Putamen (tissue), 1 donor: ENCODE results near the gene UCP3.

Source experiments
- DNase-seq: peaks from one replicate; pipeline ENCODE4 v3.0.0-alpha.2; 2016; ENCODE audit warnings: low spot score

The UCP3 gene

DNA sequence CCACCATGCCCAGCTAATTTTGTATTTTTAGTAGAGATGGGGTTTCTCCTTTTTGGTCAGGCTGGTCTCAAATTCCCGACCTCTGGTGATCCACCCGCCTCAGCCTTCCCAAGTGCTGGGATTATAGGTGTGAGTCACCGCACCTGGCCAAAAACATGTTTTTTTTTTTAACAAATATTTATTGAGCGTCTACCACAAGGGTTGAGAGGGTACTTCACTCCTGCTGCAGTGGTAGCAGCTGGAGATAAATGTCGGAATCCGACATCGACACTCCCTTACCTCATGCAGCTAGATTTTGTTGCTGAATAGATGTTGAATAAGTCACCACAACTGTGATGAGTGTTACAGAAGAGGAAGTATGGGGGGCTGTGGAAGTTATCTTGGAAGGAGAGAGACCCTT is 57.1 kb downstream of the UCP3 start:
- no peak for DNase-seq

DNA sequence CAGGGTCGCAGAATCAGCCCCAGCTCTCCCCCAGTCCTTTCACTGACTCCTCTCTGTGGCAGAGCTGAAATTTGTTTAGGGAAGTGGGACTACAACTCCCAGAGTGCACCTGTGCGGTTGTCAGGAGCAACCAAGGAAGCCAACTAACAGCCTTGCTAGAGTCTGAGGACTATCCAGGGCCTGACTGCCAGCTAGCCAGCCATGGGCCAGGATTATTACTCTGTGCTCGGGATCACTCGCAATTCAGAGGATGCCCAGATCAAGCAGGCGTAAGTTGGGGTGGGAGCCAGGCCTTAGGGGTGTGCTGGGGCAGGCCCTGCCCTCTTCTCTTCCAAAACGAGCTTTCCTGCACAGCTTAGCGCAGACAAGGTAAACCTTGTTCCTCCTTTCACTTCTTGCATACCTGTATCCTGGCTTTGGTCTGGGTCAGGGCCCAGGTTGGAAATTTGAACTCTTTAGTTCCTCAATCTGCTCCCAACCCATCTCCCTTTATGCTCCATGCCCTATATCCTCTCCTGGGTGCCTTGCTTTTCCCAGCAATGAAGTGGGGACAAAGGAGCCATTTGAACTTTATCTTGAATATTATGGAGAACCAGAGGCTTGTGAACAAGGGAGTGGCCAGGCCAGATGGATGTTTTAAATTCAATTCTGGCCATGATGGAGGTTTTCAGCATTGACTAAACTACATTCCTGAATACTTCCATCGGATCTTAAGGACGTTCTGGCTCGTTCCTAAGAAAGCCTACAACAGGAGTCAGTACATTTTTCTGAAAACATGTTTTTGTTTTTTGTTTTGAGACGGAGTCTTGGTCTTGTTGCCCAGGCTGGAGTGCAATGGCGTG is 57.8 kb downstream of the UCP3 start, which contains the start of gene DNAJB13:
Gene DNAJB13, plus strand, starts transcription at position 158 of the 842 bp plus-strand sequence. Its CDS starts 44 bp downstream, at position 202.
- no peak for DNase-seq
